OCI-LY1 (cell line): ENCODE measurements around the gene SIGLEC6.

ENCODE experiments used
- H2AFZ ChIP-seq: fragments of 200-600 bp; sonication (generic), shearing (Covaris generic); 2 replicates; pipeline ENCODE4 v1.6.0; 2014; ENCODE audit warnings: antibody characterized with exemption, mild to moderate bottlenecking, low read length
- H3F3A ChIP-seq: fragments of 200-600 bp; sonication (generic), shearing (Covaris generic); 2 replicates; pipeline ENCODE4 v1.6.0; 2014; ENCODE audit warnings: mild to moderate bottlenecking, antibody characterized with exemption, low read length, moderate library complexity; ENCODE audit not compliant: insufficient read depth
- H3K27ac ChIP-seq: fragments of 200-600 bp; sonication (generic); 2 replicates; pipeline ENCODE4 v1.5.1; 2014; ENCODE audit warnings: low read length, mixed run types, mild to moderate bottlenecking, low read depth; ENCODE audit not compliant: poor library complexity, severe bottlenecking
- H3K27me3 ChIP-seq: fragments of 200-600 bp; sonication (generic); 2 replicates; pipeline ENCODE4 v1.6.0; 2014; ENCODE audit warnings: antibody characterized with exemption, mild to moderate bottlenecking, low read length, moderate library complexity; ENCODE audit not compliant: insufficient read depth
- H3K36me3 ChIP-seq: fragments of 200-600 bp; sonication (generic); 2 replicates; pipeline ENCODE4 v1.6.1; 2014; ENCODE audit warnings: mild to moderate bottlenecking, antibody characterized with exemption, low read length, moderate library complexity, mixed read lengths; ENCODE audit not compliant: insufficient read depth
- H3K4me1 ChIP-seq: fragments of 200-600 bp; sonication (generic); 2 replicates; pipeline ENCODE4 v1.5.1; 2014; ENCODE audit warnings: mild to moderate bottlenecking, low read length, moderate library complexity; ENCODE audit not compliant: insufficient read depth, severe bottlenecking
- H3K4me2 ChIP-seq: fragments of 200-600 bp; sonication (generic), shearing (Covaris generic); 2 replicates; pipeline ENCODE4 v1.6.1; 2014; ENCODE audit warnings: low read length
- H3K4me3 ChIP-seq: fragments of 200-600 bp; sonication (generic); 2 replicates; pipeline ENCODE4 v1.5.1; 2014; ENCODE audit warnings: low read length, low read depth, mild to moderate bottlenecking, mixed read lengths; ENCODE audit not compliant: poor library complexity, severe bottlenecking
- H3K79me2 ChIP-seq: fragments of 200-600 bp; shearing (Covaris generic); 2 replicates; pipeline ENCODE4 v1.6.1; 2016; ENCODE audit warnings: mixed run types, low read length, mixed read lengths; ENCODE audit not compliant: insufficient read depth
- H3K9ac ChIP-seq: fragments of 200-600 bp; sonication (generic), shearing (Covaris generic); 2 replicates; pipeline ENCODE4 v1.6.1; 2014; ENCODE audit warnings: mild to moderate bottlenecking, low read length, mixed read lengths
- H3K9me2 ChIP-seq: fragments of 200-600 bp; sonication (generic), shearing (Covaris generic); 2 replicates; pipeline ENCODE4 v1.6.1; 2014; ENCODE audit warnings: low read depth, mild to moderate bottlenecking, low read length, mixed read lengths
- H3K9me3 ChIP-seq: fragments of 200-600 bp; shearing (Covaris generic); 2 replicates; pipeline ENCODE4 v1.6.1; 2014; ENCODE audit warnings: low read length, mixed read lengths
- H4K20me1 ChIP-seq: fragments of 200-600 bp; sonication (generic), shearing (Covaris generic); 2 replicates; pipeline ENCODE4 v1.6.0; 2016; ENCODE audit warnings: mild to moderate bottlenecking, low read length; ENCODE audit not compliant: insufficient read depth
- CTCF ChIP-seq: fragments of 200-600 bp; sonication (generic), shearing (Covaris generic); IDR thresholded peaks from 2 replicates; pipeline ENCODE4 v1.5.1; 2017; ENCODE audit warnings: mild to moderate bottlenecking, antibody characterized with exemption, low read length, moderate library complexity, mixed read lengths
- EZH2 ChIP-seq: fragments of 200-600 bp; sonication (generic), shearing (Covaris generic); IDR thresholded peaks from 2 replicates; pipeline ENCODE4 v1.8.0; 2017; ENCODE audit warnings: borderline replicate concordance, mixed run types, mild to moderate bottlenecking, antibody characterized with exemption, low read length, moderate library complexity, mixed read lengths

SIGLEC6 gene

DNA sequence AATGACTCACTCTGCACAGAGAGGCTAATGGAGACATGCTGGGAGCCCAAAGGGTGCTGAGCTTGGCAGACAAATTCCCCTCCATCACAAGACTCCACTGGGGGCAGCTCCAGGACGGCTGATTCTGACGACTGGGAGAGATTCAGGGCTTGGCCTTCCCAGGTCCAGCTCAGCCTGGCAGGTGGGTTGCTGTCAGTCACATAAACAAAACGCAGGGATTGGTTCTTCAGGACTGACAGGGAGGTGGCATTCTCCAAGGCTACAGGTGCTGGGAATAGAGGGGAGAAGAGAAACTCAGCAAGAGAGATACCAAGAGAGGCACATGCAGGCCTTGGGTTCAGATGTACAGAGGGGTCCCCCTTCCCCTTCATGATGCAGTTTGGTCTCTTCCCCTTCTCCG, 28.9 kb upstream of the SIGLEC6 start:
- Histone ChIP-seq H3K4me2 (no peak overlapping the region), H3F3A (no peaks in the 10 kb centered on the region), H3K9ac (no peak overlapping the region), H3K4me3 (no peak overlapping the region), H3K36me3 (no peaks in the 10 kb centered on the region), H3K79me2 (no peaks in the 10 kb centered on the region), H4K20me1 (no peaks in the 10 kb centered on the region), H3K9me2 (no peaks in the 10 kb centered on the region), H3K4me1 (no peaks in the 10 kb centered on the region), H3K9me3 (no peaks in the 10 kb centered on the region), H3K27ac (no peak overlapping the region), H2AFZ (no peak overlapping the region), H3K27me3 (no peaks in the 10 kb centered on the region)
- no peak for TF ChIP-seq EZH2
- TF ChIP-seq CTCF: no peak

DNA sequence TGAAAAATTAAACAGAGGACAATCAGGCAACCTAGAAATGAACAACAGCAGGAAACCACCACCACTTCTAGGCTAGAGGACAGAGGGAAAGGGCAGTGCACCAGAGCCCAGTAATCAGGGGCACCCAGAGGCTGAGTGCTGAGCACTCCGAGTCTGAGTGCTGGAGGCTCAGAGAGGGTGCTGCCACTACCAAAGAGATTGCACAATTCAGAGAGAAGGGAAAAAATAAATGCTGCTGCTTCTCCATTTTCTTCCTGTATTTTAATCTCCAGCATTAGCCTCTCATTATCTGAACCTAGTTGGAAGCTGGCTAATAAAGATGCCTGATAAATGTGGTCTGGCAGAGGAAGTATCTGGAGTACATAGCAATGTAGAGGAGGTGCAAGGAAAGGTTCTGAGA, 27.8 kb upstream of the SIGLEC6 start:
- Histone ChIP-seq H3K79me2 (no peaks in the 10 kb centered on the region), H2AFZ (no peak overlapping the region), H4K20me1 (no peaks in the 10 kb centered on the region), H3K4me1 (no peaks in the 10 kb centered on the region), H3K27me3 (no peaks in the 10 kb centered on the region), H3K4me2 (no peak overlapping the region), H3K27ac (no peak overlapping the region), H3K36me3 (no peaks in the 10 kb centered on the region), H3K9ac (no peak overlapping the region), H3F3A (no peaks in the 10 kb centered on the region), H3K9me2 (no peaks in the 10 kb centered on the region), H3K4me3 (no peak overlapping the region), H3K9me3 (no peaks in the 10 kb centered on the region)
- TF ChIP-seq EZH2 (no peak), CTCF (no peak)

GRCh38 chr19:51552996-51553725, 21.7 kb upstream of the SIGLEC6 start:
- Histone ChIP-seq H2AFZ (no peak overlapping the region), H3K9me3 (no peaks in the 10 kb centered on the region), H4K20me1 (no peaks in the 10 kb centered on the region), H3K27ac (no peak overlapping the region), H3K4me2 (no peak overlapping the region), H3K27me3 (no peaks in the 10 kb centered on the region), H3K4me3 (no peak overlapping the region), H3K4me1 (no peaks in the 10 kb centered on the region), H3K9ac (no peak overlapping the region), H3K9me2 (no peaks in the 10 kb centered on the region), H3F3A (no peaks in the 10 kb centered on the region), H3K79me2 (no peaks in the 10 kb centered on the region), H3K36me3 (no peaks in the 10 kb centered on the region)
- no peak for TF ChIP-seq CTCF
- TF ChIP-seq EZH2: no peak
